ENCODE measurements around the gene OR8B2.
"Not testable (repeated sequence)": the region's sequence is repeated elsewhere in the genome, so short reads cannot be mapped to it uniquely, and the experiment has no call there.

The OR8B2 gene, protein sequence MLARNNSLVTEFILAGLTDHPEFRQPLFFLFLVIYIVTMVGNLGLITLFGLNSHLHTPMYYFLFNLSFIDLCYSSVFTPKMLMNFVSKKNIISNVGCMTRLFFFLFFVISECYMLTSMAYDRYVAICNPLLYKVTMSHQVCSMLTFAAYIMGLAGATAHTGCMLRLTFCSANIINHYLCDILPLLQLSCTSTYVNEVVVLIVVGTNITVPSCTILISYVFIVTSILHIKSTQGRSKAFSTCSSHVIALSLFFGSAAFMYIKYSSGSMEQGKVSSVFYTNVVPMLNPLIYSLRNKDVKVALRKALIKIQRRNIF

DNA sequence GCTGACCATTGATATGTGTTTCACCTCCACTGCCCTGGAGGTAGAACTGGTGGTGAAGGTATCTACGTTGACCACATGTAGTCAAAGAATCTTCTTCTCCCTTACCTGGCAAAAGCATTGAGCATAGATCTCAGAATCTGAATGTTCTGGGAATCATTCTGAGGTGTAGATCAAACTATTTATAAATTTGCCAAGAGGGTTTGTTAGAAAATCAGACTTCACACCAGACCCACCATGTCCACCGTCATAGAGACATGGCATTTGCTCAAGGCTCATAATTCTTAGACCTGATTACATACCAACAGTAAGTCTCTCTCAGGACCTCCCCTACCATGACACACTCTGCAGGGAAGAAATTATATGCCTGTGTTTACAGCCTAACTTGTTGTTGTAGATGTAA is at the start of gene OR8B2:
TSS of gene OR8B2 (minus strand) at position 101 of the 400 bp plus-strand sequence. CDS start 1,156 bp downstream, outside the sequence.
- no peak for DNase-seq

DNA sequence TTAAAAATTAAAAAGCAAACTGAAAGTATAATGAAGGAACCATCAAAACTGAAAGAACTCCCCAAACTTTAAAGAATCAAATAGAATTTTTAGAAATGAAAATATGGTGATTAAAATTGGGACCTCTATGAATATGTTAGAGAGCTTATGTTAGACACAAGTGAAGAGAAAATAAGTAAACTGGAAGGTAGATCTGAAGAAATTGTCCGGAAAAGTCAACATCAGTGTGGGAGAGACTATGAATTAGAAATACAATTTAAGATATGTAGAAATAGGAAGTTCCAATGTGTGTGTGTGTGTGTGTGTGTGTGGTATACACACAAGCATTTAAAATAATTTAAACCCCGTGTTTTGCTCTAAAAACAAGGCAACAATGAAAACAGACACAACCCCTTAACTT is 45.3 kb upstream of the OR8B2 start:
- no peak for DNase-seq

DNA sequence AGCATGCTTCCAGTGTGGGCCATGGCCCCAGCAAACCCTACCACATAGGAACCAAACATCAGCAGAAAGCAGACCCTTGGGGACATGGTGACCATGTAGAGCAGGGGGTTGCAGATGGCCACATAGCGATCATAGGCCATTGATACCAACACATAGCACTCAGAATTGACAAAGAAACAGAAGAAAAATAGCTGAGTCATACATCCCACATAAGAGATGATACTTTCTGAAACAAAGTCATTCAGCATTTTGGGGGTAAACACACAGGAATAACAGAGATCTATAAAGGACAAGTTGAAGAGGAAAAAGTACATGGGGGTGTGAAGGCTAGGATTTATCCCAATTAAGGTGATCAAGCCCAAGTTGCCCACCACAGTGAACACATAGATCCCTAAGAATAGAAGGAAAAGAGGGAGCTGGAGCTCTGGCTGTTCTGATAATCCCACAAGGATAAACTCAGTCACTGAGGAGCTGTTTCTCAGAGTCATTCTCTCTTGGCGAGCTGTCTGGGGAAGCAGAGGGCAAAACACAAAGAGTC is 40.2 kb upstream of the OR8B2 start, which contains the start of gene OR8B4:
TSS of gene OR8B4 (minus strand) at position 488 of the 538 bp plus-strand sequence. CDS start at position 488, 0 bp downstream.
- no peak for DNase-seq

DNA sequence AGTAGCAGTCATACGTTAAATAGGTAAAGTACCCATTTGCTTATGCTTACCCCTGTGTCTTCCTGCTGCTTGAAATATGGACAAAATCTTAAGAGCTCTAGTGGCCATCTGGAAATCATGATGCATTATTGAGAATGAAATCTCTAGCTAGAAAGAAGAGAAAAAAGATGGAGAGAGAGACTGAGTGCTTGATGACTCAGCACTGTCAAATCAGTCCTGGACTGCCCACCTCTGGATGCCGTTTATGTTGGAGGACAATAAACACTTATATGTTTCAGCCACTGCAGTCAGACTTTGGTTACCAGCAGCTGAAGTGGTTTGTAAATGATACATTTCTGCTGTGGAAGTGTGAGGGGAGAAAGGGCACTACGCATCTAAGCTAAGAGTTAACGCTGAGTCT is 36.7 kb upstream of the OR8B2 start:
- no peak for DNase-seq

DNA sequence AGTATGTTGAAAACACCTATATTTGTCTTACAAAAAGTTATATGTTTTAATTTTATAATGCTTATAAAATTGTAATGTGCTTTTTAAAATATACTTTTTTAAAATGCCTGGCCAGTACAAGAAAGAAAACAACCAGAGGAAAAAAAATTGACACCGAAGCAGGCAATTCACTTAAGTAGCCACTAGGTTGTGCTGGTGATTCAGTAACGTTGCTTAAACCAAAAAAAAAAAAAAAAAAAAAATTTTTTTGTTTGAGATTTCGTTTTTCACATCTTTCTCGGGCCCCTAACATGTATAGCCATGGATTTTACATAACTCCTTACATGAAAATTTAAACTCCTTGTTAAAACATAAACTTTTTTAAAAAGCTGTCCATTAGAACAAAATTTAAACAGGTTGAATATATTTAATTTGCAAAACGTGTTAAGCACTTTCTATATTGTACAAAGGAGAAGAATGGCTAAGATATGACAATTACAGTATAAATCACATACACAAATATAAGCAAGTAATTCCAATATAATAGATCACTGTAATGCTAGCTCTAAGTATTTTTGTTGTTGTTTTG is 31.1 kb upstream of the OR8B2 start:
- DNase-seq: no peak

DNA sequence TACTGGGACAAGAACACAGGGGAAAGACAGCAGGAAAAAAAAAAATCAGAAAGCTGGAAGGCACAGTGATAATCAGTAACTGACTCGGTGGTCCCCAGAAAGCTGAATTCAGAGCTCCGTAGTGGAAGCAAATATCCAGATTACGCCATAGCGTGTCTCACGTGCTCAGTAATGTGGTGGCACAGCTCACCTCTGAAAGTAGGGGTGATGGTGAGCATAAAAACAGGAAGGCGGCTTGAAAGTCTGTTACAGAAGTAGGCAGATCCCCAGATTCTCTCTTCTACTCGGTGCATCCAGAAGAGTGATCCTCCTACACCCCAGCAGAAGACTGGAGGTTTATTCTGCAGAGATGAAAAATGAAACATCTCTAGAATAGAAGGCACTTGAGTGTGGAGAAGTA is 25.6 kb upstream of the OR8B2 start:
- DNase-seq: no peak

DNA sequence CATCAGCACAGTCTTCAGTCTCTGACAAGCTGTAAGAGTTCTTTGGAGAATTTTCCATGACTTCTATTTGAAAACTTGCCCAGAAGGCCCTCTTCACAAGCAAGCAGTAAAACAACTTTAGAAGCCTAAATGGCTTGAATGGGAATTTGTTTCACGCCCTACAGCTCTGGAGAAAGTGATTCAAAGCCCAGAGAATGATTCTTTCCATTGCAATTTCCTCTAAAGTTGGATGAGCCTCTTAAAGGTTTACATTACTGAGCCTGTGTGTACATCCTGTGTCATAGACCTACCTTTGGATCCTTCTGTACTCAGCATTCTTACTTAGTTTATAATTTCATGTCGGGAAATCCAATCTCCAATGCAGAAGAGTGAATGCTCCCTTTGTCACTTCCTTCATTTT is 21.3 kb upstream of the OR8B2 start:
- DNase-seq: no peak

DNA sequence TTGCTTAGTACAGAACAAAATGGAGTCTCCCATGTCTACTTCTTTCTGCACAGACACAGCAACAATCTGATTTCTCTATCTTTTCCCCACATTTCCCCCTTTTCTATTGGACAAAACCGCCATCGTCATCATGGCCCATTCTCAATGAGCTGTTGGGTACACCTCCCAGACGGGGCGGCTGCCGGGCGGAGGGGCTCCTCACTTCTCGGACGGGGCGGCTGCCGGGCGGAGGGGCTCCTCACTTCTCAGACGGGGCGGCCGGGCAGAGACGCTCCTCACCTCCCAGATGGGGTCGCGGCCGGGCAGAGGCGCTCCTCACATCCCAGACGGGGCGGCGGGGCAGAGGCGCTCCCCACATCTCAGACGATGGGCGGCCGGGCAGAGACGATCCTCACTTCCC is 18.9 kb upstream of the OR8B2 start:
- DNase-seq: not testable (repeated sequence)

DNA sequence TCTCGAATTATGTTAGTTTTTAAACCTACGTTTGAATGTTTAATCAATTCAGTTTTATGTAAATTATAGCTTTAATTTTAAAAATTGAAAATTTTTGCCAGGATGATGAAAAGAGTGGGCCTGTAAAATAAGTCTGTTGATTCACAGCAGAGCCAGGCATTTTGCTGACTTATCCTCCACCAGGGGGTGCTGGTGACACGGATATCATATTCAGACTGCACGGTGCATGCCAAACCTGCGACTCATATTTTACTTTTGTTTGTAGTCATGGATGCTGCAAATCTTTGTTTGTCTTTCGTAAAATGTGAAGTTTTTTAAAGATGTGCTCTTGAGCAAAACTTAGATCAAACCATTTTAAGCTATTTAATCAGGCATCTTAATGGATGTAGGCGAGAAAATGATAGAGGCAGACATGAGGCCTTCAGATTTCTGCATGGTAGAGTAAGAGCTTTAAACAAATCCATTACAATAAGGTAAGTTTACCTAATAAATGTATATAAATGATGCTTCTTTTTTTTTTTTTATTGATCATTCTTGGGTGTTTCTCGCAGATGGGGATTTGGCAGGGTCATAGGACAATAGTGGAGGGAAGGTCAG is 18.1 kb upstream of the OR8B2 start:
- peak; percentile 21 for DNase-seq

DNA sequence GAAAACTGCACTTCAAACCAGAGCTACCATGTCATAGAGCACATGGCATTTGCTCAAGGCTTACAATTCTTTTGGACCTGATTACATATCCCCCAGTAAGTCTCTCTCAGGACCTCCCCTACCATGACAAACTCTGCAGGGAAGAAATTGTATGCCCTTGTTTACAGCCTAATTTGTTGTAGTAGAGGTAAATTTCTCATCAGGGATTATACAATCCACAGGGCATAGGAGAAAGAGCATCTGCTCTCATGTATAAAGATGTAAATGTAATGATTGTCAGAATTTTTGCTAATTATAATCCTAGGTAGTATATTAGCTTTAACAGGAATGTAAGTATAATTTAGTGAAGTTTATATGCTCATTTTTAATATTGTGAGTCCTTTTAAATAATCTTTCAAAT is 14.6 kb upstream of the OR8B2 start, which contains the start of gene OR8B3:
TSS of gene OR8B3 (minus strand) at position 101 of the 400 bp plus-strand sequence. CDS start 1,673 bp downstream, outside the sequence.
- no peak for DNase-seq

DNA sequence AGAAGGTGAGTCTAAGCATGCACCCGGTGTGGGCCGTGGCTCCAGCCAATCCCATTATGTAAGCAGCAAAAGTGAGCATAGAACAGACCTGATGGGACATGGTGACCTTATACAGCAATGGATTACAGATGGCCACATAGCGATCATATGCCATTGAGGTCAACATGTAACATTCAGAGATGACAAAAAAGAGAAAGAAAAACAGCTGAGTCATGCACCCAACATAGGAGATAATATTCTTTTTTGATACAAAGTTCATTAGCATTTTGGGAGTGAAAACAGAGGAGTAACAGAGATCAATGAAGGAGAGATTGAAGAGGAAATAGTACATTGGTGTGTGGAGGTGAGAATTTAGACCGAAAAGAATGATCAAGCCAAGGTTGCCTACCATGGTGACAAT is 12.5 kb upstream of the OR8B2 start:
- DNase-seq: not testable (repeated sequence)

DNA sequence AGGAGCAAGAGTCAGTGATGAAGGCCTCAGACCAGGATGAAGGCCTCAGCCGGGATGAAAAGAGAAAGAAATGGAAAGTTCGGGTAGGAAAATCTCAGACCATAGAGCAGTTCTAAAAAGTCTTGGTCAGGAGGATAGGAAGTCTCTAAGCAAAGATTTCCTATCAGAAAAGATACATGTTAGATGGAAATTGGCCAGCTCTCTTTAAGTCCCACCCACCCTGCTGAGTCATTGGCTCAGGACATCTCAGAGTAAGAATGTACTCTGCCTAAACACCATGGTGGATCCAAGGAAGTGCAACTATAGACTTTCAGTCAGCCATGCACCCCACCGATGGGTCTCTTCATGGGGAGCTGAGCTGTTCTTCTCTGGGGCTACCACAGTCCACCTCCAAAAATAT is 10.1 kb upstream of the OR8B2 start:
- DNase-seq: no peak

DNA sequence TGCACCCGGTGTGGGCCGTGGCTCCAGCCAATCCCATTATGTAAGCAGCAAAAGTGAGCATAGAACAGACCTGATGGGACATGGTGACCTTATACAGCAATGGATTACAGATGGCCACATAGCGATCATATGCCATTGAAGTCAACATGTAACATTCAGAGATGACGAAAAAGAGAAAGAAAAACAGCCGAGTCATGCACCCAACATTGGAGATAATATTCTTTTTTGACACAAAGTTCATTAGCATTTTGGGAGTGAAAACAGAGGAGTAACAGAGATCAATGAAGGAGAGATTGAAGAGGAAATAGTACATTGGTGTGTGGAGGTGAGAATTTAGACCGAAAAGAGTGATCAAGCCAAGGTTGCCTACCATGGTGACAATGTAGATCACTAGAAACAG is 1.4 kb downstream of the OR8B2 start:
- DNase-seq: not testable (repeated sequence)

DNA sequence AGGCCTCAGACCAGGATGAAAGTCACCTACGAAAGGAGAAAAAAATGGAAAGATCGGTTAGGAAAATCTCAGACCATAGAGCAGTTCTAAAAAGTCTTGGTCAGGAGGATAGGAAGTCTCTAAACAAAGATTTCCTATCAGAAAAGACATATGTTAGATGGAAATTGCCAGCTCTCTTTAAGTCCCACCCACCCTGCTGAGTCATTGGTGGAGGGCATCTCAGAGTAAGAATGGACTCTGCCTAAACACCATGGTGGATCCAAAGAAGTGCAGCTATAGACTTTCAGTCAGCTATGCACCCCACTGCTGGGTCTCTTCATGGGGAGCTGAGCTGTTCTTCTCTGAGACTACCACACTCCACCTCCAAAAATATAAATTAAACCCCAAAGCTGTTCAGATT is 3.7 kb downstream of the OR8B2 start:
- no peak for DNase-seq

DNA sequence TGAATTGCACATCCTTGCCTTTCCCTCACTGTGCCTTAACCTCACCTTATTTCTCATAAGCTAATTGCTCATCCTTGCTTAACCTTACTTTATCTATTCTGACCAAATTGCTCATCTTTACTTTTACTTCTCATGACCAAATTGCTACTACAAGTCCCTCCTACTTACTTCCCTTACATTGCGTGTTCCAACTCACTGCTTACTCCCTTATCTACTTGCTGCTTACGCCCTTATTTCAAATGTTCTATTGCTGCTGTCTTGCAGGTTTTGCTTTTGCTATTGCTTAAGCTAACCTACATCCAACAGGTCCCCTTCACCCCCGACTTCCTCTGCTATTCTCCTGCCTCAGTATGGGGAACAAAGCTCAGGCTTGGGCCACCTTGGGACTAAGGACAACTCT is 8.0 kb downstream of the OR8B2 start:
- no peak for DNase-seq

DNA sequence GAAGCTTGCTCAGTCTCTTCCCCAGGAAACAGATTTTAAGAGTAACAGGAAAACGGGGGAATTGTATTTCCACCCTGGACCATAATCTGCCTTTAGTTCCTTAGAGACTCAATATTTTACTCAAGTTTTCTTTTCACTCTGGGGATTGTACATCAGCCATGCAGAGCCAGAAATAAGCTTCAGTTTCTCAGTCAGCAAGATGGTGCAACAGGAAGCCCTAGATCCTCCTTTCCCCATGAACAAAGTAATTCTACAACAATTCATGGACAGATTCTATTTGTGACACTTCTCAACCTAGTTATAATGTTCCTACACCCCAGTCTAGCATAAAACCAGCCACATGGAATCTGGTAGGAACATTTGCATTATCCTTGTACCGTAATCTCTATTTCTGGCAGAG is 24.7 kb downstream of the OR8B2 start:
- DNase-seq: no peak

DNA sequence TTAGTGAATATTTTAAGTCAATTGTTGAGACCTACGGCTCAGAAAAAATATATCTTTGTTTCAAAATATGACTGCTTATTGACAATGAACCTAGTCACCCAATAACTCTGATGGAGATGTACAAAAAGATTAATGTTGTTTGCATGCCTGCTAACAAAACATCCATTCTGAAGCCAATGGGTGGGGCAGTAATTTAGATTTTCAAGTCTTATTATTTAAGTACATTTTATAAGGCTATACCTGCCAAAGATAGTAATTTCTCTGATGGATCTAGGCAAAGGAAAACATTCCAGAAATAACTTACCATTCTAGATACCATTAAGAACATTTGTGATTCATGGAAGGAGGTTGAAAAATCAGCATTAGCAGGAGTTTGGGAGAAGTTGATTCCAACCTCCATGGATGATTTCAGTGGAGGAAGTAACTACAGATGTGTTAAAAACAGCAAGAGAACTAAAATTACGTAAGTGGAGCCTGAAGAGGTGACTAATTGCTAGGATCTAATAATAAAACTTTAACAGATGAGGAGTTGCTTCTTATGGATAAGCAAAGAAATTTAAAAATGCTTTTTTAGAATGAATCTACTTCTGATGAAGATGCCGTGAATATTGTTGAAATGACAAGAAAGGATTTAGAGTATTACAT is 37.9 kb downstream of the OR8B2 start:
- no peak for DNase-seq

DNA sequence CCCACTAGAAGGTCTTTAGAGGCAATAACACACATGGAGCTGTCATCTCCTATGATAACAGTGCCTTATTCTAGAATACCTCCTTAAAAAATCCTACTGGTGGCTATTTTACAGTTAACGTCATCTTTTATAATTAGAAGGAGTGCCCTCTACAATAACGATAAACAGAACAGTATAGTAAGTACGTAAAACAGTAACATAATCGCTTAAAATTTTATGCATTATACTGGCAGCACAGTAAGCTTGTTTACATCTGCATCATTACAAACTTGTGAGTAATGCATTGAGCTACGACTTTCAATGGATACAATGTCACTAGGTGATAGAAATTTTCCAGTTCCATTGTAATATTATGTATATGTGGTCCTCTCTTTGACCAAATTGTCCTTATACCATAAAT is 40.0 kb downstream of the OR8B2 start:
- DNase-seq: no peak

DNA sequence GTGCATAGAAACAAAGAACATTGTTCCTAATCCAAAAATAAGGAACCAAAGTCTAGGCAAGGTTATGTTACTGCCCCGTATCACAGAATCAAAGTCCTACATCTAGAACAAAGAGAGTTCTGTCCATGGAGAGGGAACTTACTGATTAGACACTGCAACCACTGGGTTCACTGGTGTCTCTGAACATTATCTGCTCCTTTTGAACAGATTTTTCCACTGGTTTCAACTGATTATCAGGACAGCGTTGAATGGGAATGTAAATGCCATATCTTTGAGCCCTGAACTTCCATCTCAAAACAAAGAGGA is 44.2 kb downstream of the OR8B2 start:
- DNase-seq: no peak

DNA sequence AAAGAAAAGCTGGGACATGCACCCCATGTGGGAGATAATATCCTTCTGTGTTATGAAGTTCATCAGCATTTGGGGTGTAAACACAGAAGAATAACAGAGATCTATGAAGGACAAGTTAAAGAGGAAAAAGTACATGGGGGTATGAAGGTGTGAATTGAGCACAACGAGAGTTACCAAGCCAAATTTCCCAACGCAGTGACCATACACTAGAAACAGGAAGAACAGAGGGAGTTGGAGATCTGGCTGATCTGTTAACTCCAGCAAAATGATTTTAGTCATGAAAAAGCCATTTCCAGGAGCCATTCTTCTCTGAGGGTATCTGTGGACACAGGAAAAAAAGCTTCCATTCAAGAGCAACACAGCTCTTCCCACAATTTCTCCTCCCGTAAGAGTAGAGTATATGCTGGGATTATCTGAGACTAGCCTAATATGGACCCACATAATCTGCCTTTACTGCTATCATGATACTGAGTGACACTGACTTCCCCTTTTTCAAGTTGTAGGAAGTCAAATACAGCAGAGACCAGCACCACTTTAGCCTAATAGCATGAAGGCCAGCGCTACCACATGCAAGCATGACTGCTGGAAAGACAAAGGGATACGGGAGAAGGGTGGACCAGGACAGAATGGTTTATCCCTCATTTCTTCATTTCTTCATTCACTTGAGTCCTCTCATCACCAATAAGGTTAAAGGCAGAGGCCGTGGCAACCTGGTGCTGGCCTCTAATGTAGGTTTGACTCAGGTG is 44.7 kb downstream of the OR8B2 start:
- DNase-seq: no peak
